Measurements from ENCODE around the gene PCNT.

Gene PCNT

GRCh38 chr21:46344219-46344915, 20.4 kb downstream of the PCNT start:
- DNase-seq = no peak

GRCh38 chr21:46345861-46346260, 21.9 kb downstream of the PCNT start:
- no peak for DNase-seq

- no peak for DNase-seq
These were observed 22.6 kb downstream of the PCNT start for GRCh38 chr21:46346296-46347202.

GRCh38 chr21:46347203-46347550, 23.2 kb downstream of the PCNT start:
- DNase-seq = no peak

DNA sequence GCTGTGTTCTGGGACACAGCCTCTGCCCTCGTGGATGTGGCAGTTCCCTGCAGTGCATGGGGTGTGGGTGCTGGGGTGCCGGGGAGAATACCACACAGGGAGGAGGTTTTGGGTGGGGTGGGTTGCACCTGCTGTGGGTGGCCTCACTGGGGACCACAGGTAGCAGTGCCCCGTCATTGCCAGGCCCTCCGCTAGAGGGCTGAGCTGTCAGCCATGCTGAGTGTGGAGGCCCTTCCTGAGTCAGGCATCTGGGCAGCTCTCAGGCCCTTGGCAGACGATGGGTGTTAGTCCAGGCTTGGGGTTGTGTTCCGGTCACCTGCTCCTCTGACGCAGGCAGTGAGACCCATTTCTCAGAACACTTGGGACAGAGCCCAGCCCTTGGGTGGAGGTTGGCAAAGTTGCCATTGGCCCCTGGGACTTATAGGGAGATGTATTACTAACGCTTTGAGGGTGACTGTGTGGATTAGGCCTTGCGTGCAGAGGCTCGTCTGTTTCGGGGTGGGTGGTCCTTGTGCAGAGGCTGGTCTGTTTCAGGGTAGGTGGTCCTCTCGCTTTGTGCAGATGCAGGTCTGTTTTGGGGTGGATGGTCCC, 23.9 kb downstream of the PCNT start:
- DNase-seq = no peak

- DNase-seq = no peak
These were observed 25.3 kb downstream of the PCNT start for GRCh38 chr21:46349134-46349760.

- DNase-seq = no peak
These were observed 26.6 kb downstream of the PCNT start for GRCh38 chr21:46350571-46350970.

- DNase-seq = no peak
These were observed 27.0 kb downstream of the PCNT start for GRCh38 chr21:46350981-46351380.

DNA sequence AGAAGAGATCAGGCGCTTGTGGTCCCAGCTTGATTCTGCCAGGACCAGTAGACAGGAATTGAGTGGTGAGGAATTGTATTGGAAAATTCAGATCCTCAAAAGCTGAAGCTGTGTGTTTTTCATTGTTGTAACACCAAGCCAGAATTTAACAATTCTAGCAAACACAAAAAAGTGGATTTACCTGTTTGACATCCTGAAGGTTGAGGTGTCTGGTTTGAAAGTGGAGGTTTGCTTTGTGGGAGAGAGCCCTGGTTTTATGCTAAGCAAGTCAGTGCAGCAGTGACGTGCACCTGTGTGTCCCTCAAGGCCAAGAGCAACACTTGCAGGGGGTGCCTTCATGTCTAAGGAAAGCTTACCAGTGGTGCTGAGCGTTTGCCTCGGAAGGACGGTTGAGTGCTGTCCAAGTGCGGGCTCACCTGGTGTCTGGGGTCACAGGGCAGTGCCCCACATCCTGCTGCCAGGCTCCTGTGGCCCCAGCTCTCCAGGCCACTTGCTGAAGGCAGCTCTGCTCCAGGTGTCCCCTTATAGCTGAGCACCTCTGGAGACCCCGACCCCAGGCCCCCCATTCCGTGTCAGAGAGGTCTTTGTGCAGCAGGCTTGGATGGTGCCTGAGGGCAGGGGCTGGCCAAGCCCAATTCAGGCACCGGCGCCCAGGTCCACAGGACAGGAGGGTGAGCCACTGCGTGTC, 27.7 kb downstream of the PCNT start:
- no peak for DNase-seq

DNA sequence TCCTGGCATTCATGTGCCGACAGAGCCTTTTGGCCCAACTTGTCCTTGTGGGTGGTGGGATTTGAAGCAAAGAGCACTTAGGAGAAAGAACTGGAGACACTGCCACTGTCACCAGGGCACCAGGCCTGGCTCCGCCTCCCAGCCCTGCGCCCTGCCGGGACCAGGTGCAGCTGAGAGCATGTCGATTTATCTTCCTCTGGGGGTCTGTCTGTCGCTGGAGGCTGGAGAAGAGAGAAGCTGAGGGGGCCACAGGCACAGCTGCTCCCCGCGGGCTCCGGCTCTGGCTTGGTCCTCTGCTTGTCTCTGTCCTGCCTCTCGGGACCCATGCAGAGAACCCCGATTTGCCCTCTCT, 28.2 kb downstream of the PCNT start:
- DNase-seq = no peak

DNA sequence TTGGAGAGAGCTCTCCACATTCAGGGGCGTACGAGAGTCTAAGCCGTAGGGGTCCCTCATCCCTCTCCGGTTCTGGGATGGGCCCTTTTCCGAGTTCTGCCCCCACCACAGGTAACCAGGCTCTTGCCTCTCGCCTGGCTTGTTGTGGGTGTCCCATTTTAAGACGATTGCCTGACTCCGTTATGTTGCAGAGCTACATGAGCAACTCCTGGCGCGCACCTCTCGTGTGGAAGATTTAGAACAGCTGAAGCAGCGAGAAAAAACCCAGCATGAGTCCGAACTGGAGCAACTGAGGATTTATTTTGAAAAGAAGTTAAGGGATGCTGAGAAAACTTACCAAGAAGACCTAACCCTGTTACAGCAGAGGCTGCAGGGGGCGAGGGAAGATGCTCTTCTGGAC, 29.0 kb downstream of the PCNT start:
- no peak for DNase-seq

GRCh38 chr21:46354046-46354445, 30.1 kb downstream of the PCNT start:
- DNase-seq = no peak

DNA sequence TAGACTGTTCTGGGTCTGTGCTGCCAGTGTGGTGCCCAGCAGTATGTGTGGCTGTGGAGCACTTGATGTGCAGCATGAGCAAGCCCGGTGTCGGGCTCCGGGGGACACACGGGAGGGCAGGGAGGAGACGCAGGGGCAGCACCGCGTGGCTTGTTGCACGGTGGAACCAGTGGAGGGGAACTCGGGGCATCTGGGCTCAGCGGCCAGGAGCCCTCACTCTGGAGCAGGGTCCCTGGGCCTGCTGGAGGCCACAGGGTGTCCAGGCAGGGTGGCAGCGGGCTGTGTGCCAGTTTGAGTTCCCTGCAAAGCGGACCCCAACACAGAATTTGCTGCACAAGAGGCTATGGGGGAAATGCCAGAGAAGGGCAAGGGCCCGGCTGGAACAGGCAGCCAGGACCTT, 30.6 kb downstream of the PCNT start:
- no peak for DNase-seq

DNA sequence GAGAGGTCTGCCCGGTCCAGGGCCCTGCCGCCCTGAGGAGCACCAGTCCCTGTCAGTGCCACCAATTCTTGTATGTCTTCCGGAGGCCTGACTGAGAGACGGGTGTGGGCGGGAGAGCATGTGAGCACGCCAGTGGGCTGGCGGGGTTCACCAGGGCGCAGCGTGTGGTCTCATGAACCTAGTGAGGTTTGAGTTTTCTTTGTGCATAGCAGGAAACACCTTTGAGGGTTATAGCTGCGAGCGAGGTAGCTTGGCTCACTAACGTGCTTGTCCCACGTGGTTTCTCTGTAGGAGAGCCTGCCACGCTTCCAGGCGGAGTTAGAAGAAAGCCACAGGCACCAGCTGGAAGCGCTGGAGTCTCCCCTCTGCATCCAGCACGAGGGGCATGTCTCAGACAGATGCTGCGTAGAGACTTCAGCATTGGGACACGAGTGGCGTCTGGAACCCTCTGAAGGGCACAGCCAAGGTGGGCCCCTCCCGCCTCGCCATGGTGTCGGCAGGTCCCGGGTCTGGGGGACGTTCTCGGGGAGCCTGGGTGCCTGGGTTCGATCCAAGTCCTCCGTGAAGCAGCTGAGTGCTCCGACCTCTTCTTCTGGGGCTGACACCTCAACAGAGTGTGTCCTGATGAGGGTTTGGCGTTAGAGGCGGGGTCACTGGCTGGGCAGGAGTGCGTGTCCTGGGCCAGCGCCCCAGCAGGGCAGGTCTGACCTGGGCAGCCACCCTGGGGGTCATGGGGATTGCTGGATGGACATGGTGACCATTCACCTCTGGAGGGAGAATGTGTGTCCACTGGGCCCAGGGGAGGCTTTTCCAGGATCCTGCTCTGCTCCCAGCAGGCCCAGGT, 31.4 kb downstream of the PCNT start:
- DNase-seq = no peak

GRCh38 chr21:46356005-46356338, 32.0 kb downstream of the PCNT start:
- DNase-seq = no peak

DNA sequence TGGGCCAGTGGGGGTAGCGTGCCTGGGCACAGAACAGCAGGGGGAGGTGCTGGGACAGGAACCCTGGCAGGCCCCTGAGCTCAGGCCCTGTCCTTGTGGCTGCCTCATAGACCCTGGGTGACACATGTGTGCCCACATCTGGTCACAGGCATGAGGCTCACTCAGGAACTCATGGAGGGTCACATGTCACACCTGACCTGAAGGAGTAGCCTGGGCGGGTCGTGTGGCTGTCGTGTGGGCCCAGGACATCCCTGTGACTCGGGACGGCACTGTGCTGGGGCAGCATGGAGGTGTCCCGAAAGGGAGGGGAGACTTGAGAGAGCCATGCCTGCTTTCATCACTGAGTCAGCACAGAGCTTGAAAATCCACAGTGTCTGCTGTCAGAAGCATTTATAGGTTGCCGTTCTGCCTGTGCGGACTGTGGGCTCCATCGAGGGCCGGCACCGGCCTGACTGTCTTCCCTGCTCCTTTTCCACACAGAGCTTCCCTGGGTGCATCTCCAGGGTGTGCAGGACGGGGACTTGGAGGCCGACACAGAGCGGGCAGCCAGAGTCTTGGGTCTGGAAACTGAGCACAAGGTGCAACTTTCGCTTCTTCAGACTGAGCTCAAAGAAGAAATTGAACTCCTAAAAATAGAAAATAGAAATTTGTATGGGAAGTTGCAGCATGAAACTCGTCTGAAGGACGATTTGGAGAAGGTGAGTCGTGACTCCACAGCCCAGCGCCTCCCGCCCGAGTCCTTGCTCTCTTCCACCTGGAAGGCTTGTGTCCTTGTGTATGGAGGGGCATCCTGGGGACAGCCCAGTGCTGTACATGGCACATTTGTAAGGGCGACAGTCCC, 32.8 kb downstream of the PCNT start:
- no peak for DNase-seq

DNA sequence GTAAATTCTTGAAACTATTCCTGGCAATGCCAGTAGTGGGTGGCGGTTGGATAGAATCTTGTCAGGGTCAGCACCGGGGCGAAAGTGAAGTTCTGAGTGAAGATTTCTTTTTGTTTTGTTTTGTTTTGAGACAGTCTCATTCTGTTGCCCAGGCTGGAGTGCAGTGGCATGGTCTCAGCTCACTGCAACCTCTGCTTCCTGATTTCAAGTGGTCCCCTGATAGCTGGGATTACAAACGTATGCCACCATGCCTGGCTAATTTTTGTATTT, 33.3 kb downstream of the PCNT start:
- DNase-seq = no peak

- DNase-seq = no peak
These were observed 33.9 kb downstream of the PCNT start for GRCh38 chr21:46357684-46358425.

GRCh38 chr21:46361176-46361575, 37.2 kb downstream of the PCNT start:
- DNase-seq = no peak

- no peak for DNase-seq
These were observed 38.0 kb downstream of the PCNT start for GRCh38 chr21:46361935-46362334.

DNA sequence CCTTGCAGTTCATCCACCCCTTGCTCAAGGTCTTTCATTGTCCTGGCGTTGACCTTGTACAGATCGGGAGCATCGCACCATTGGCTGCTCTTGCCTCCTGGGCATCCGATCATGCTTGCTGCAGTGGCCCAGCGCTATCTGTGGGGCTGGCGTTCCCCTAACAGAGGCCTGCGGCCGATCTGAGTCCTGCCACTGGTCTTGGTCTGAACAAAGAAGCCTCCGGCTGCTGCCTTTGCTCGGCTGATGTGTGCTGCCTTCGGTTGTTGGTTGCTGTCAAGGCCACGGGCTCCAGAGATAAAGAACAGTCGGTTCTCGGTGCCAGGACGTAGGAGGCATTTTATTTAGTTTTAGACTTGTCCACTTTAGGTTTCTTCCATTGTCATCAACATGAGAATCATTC, 39.0 kb downstream of the PCNT start:
- DNase-seq = no peak

All from DMS79 treated with DMSO at 0.1 percent for 48 hours (cell line).